SK-N-SH (cell line): ENCODE data around the gene ARMH3. TPM values are rescaled to one million over a fixed set of nuclear protein-coding genes. Genes with fewer than 3 reads are reported as not detected.

Experiments used
- CTCF ChIA-PET: fragments of 300-600, 350-600 bp; formaldehyde crosslinking; extraction: SDS; loops from one replicate; lab custom pipeline; 2021; lab: Yijun Ruan, JAX
- POLR2A ChIA-PET: fragments of 350-600 bp; sonication (Branson Sonifier 250); formaldehyde crosslinking; extraction: SDS; loops from one replicate; lab custom pipeline; 2020; ENCODE audit warnings: antibody characterized with exemption, inconsistent platforms; lab: Yijun Ruan, JAX
- DNase-seq: peaks from one replicate; pipeline ENCODE4 v3.0.0; 2012
- H2AFZ ChIP-seq: fragments of 200-600 bp; sonication (generic); 2 replicates; pipeline ENCODE4 v1.8.1; 2016; ENCODE audit warnings: antibody characterized with exemption, mild to moderate bottlenecking, low read depth
- H3F3A ChIP-seq: fragments of 200-600 bp; sonication (generic); replicated peaks from 2 replicates; pipeline ENCODE3; 2016; ENCODE audit warnings: antibody characterized with exemption, mild to moderate bottlenecking; ENCODE audit not compliant: insufficient read depth
- H3K27ac ChIP-seq, 2 experiments: fragments of 200-500 bp in 1 of 2; fragments of 200-600 bp in 1 of 2; sonication (Bioruptor generic) in 1 of 2; sonication (generic), shearing (Covaris generic) in 1 of 2; 2 replicates each; pipeline versions ENCODE4 v1.5.1 to v1.6.1; 2014 to 2016; ENCODE audit warnings: low read depth in 2 of 2, inconsistent platforms in 1 of 2, low read length in 1 of 2, mild to moderate bottlenecking in 1 of 2, mixed read lengths in 1 of 2
- H3K27me3 ChIP-seq: fragments of 200-600 bp; sonication (generic), shearing (Covaris generic); 2 replicates; pipeline ENCODE4 v1.6.1; 2016; ENCODE audit warnings: mixed run types; ENCODE audit not compliant: insufficient read depth
- H3K36me3 ChIP-seq, 2 experiments: fragments of 200-500 bp in 1 of 2; fragments of 200-600 bp in 1 of 2; sonication (Bioruptor generic) in 1 of 2; sonication (generic) in 1 of 2; replicated peaks in 1 of 2; 2 replicates each; pipeline versions ENCODE3 to v1.5.1; 2014 to 2016; ENCODE audit warnings: low read length in 1 of 2, mild to moderate bottlenecking in 1 of 2; ENCODE audit not compliant: insufficient read depth in 2 of 2, control insufficient read depth in 1 of 2
- H3K4me1 ChIP-seq, 2 experiments: fragments of 200-500 bp in 1 of 2; fragments of 200-600 bp in 1 of 2; sonication (Bioruptor generic) in 1 of 2; sonication (generic), shearing (Covaris generic) in 1 of 2; 2 replicates each; pipeline versions ENCODE4 v1.5.1 to v1.6.1; 2014 to 2016; ENCODE audit warnings: low read depth in 1 of 2, low read length in 1 of 2, mixed run types in 1 of 2; ENCODE audit not compliant: insufficient read depth in 2 of 2, control insufficient read depth in 1 of 2
- H3K4me2 ChIP-seq: fragments of 200-600 bp; sonication (generic), shearing (Covaris generic); 2 replicates; pipeline ENCODE4 v1.6.1; 2017; ENCODE audit warnings: mixed run types
- H3K4me3 ChIP-seq, 2 experiments: fragments of 200-500 bp in 1 of 2; fragments of 200-600 bp in 1 of 2; sonication (Bioruptor generic) in 1 of 2; sonication (generic), shearing (Covaris generic) in 1 of 2; 2 replicates each; pipeline versions ENCODE4 v1.5.1 to v1.8.1; 2014 to 2016; ENCODE audit warnings: low read depth in 2 of 2, inconsistent platforms in 1 of 2, low read length in 1 of 2, mild to moderate bottlenecking in 1 of 2, mixed read lengths in 1 of 2, moderate library complexity in 1 of 2
- H3K79me2 ChIP-seq: fragments of 200-600 bp; sonication (generic); 2 replicates; pipeline ENCODE4 v1.8.1; 2017; ENCODE audit warnings: mild to moderate bottlenecking; ENCODE audit not compliant: insufficient read depth
- H3K9ac ChIP-seq: fragments of 200-600 bp; sonication (generic); 2 replicates; pipeline ENCODE4 v1.6.1; 2017; ENCODE audit warnings: mixed run types
- H3K9me2 ChIP-seq: fragments of 200-600 bp; sonication (generic); 2 replicates; pipeline ENCODE4 v1.6.1; 2017; ENCODE audit warnings: mixed run types
- H3K9me3 ChIP-seq: fragments of 200-600 bp; sonication (generic); 2 replicates; pipeline ENCODE4 v1.6.1; 2017; ENCODE audit warnings: mixed run types, mild to moderate bottlenecking, moderate library complexity
- H4K20me1 ChIP-seq: fragments of 200-600 bp; sonication (generic); 2 replicates; pipeline ENCODE4 v1.6.1; 2017; ENCODE audit warnings: mild to moderate bottlenecking, mixed run types; ENCODE audit not compliant: insufficient read depth
- CHD2 ChIP-seq: fragments of 150-350 bp; IDR thresholded peaks from 2 replicates; pipeline ENCODE4 v1.6.1; 2018; ENCODE audit warnings: low read length; ENCODE audit not compliant: partially characterized antibody
- CTCF ChIP-seq: fragments of 200-600 bp; sonication (generic); IDR thresholded peaks from 2 replicates; pipeline ENCODE4 v1.6.1; 2017; ENCODE audit warnings: antibody characterized with exemption, mild to moderate bottlenecking, moderate library complexity
- ELF1 ChIP-seq: IDR thresholded peaks from 2 replicates; pipeline ENCODE4 v1.4.0; 2012
- FOXJ3 ChIP-seq: sonication (generic); formaldehyde crosslinking; IDR thresholded peaks from 2 replicates; pipeline ENCODE4 v1.5.1; 2020; ENCODE audit warnings: mild to moderate bottlenecking, missing genetic modification reagents
- GATA2 ChIP-seq: sonication (generic); formaldehyde crosslinking; IDR thresholded peaks from 2 replicates; pipeline ENCODE4 v1.5.0; 2020; ENCODE audit warnings: mild to moderate bottlenecking, missing genetic modification reagents
- JUND ChIP-seq: IDR thresholded peaks from 2 replicates; pipeline ENCODE4 v1.4.0; 2012
- NFIC ChIP-seq: IDR thresholded peaks from 2 replicates; pipeline ENCODE4 v1.4.0; 2012; ENCODE audit warnings: borderline replicate concordance
- REST ChIP-seq: IDR thresholded peaks from 2 replicates; pipeline ENCODE4 v1.6.1; 2012; ENCODE audit warnings: mild to moderate bottlenecking, low read depth, low read length, moderate library complexity
- RXRA ChIP-seq: IDR thresholded peaks from 2 replicates; pipeline ENCODE4 v1.4.0; 2012; ENCODE audit warnings: low read depth, mild to moderate bottlenecking, borderline replicate concordance
- SIN3A ChIP-seq: IDR thresholded peaks from 2 replicates; pipeline ENCODE4 v1.6.1; 2012; ENCODE audit warnings: low read depth, mild to moderate bottlenecking, low read length, moderate library complexity, borderline replicate concordance
- SMC3 ChIP-seq: IDR thresholded peaks from 2 replicates; pipeline ENCODE4 v1.6.1; 2012; ENCODE audit warnings: low read depth, low read length, improper control_type of control experiment
- TAF1 ChIP-seq: IDR thresholded peaks from 2 replicates; pipeline ENCODE4 v1.6.1; 2012; ENCODE audit warnings: low read depth, mild to moderate bottlenecking, low read length, moderate library complexity, borderline replicate concordance
- TEAD4 ChIP-seq: IDR thresholded peaks from 2 replicates; pipeline ENCODE4 v1.4.0; 2012; ENCODE audit warnings: mild to moderate bottlenecking, borderline replicate concordance; ENCODE audit not compliant: insufficient read depth
- WGBS: methylation state at CpG from one replicate; pipeline ENCODE4 v1.1.6; 2017; ENCODE audit warnings: low lambda C conversion rate; 5-methylcytosine and 5-hydroxymethylcytosine counted together
- polyA plus RNA-seq, 3 experiments: library from polyadenylated mRNA; depleted of rRNA; stranded (reverse); fragments of >200 nt; gene quantifications; 2 replicates each; pipeline ENCODE4 v1.2.3, GENCODE V29; 2012
- TF ChIP-seq, protein P1 (sequence below): IDR thresholded peaks from 2 replicates; pipeline ENCODE4 v1.4.0; 2012; ENCODE audit warnings: low read depth
- TF ChIP-seq, protein P2 (sequence below): IDR thresholded peaks from 2 replicates; pipeline ENCODE4; 2012
- TF ChIP-seq, protein P3 (sequence below): IDR thresholded peaks from 2 replicates; pipeline ENCODE4 v1.4.0; 2012; ENCODE audit warnings: low read depth, borderline replicate concordance
- TF ChIP-seq, protein P4 (sequence below): IDR thresholded peaks from 2 replicates; pipeline ENCODE4 v1.4.0; 2012; ENCODE audit warnings: low read depth, borderline replicate concordance

The ARMH3 gene
- polyA plus RNA-seq, 1 of the 3 experiments (the other 2 are of a cell fraction), result 12.1 TPM

GRCh38 chr10:101848408-101848807 is 207.6 kb downstream of the ARMH3 start:
- H3K4me2 ChIP-seq, result no peak overlapping the region
- 84% methylated on average over 4 of the region's 4 CpGs for WGBS
- no peaks in the 10 kb centered on the region for H3K27me3 ChIP-seq
- CTCF ChIA-PET, result interaction anchor here (1.3 to 18.9 kb wide), 6 partner anchors 5 to 634 kb away, joined by 4 to 169 read pairs (median 14); partner anchors contain the start of gene KCNIP2
- no peaks in the 10 kb centered on the region for H3K9me2 ChIP-seq
- no peak overlapping the region; a peak in 1 of 4 replicates for H3K27ac ChIP-seq
- H2AFZ ChIP-seq, result no peak overlapping the region
- no peak for DNase-seq
- H3K4me3 ChIP-seq, result no peak overlapping the region
- no peaks in the 10 kb centered on the region for H3K9me3 ChIP-seq
- peaks cover 3% of the 10 kb centered on the region for H3F3A ChIP-seq
- H3K79me2 ChIP-seq, result no peaks in the 10 kb centered on the region
- H3K9ac ChIP-seq, result no peak overlapping the region
- H4K20me1 ChIP-seq, result no peaks in the 10 kb centered on the region
- H3K4me1 ChIP-seq, result peaks cover 0 to 17% of the 10 kb centered on the region in 2 experiments; a peak in 1 of 4 replicates
- H3K36me3 ChIP-seq, result peaks cover 0 to 4% of the 10 kb centered on the region in 2 experiments
- POLR2A ChIA-PET, result no interaction called here
- TF ChIP-seq TEAD4, result no peak
- TF ChIP-seq GATA2 (CRISPR knock-in tag), result no peak
- TF ChIP-seq TAF1, result no peak
- TF ChIP-seq, protein P1, sequence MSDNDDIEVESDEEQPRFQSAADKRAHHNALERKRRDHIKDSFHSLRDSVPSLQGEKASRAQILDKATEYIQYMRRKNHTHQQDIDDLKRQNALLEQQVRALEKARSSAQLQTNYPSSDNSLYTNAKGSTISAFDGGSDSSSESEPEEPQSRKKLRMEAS, result no peak
- no peak for TF ChIP-seq NFIC
- no peak for TF ChIP-seq FOXJ3 (CRISPR knock-in tag)
- no peak for TF ChIP-seq REST
- TF ChIP-seq, protein P2, sequence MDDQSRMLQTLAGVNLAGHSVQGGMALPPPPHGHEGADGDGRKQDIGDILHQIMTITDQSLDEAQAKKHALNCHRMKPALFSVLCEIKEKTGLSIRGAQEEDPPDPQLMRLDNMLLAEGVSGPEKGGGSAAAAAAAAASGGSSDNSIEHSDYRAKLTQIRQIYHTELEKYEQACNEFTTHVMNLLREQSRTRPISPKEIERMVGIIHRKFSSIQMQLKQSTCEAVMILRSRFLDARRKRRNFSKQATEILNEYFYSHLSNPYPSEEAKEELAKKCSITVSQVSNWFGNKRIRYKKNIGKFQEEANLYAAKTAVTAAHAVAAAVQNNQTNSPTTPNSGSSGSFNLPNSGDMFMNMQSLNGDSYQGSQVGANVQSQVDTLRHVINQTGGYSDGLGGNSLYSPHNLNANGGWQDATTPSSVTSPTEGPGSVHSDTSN, result no peak
- TF ChIP-seq SIN3A, result no peak
- no peak for TF ChIP-seq SMC3
- no peak for TF ChIP-seq ELF1
- TF ChIP-seq JUND, result no peak
- TF ChIP-seq, all 33 proteins: peak for 0

DNA sequence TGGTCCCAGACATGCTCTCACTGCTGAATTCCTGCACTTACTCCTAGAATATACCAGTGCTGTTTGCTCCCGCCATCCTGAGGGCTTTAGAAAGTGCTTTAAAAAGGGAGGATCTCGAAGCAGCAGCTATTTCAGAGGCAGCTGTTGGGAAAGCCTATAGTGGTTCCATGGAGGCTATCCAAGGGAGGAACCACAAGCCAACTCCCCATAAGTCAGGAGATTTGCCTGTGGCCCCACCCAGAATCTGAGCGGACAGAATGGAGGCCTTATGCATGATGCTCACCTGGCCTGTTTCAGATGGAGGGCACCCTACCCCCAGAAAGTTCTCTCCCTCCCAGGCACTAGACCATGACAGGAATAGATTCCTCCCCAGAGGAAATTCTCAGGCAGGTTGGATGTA is 210.1 kb downstream of the ARMH3 start:
- CTCF ChIA-PET, result interaction anchor here (0.6 to 13.4 kb wide), 7 partner anchors 10 to 243 kb away, joined by 3 to 301 read pairs (median 6); partner anchors contain the start of gene OGA
- POLR2A ChIA-PET, result interaction anchor here (0.6 kb wide), 1 partner anchor 342 kb away, joined by 4 read pairs; no protein-coding TSS in a partner anchor
- TF ChIP-seq GATA2 (CRISPR knock-in tag), result no peak
- TF ChIP-seq, protein P3, sequence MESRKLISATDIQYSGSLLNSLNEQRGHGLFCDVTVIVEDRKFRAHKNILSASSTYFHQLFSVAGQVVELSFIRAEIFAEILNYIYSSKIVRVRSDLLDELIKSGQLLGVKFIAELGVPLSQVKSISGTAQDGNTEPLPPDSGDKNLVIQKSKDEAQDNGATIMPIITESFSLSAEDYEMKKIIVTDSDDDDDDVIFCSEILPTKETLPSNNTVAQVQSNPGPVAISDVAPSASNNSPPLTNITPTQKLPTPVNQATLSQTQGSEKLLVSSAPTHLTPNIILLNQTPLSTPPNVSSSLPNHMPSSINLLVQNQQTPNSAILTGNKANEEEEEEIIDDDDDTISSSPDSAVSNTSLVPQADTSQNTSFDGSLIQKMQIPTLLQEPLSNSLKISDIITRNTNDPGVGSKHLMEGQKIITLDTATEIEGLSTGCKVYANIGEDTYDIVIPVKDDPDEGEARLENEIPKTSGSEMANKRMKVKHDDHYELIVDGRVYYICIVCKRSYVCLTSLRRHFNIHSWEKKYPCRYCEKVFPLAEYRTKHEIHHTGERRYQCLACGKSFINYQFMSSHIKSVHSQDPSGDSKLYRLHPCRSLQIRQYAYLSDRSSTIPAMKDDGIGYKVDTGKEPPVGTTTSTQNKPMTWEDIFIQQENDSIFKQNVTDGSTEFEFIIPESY, result no peak
- TF ChIP-seq, protein P4, sequence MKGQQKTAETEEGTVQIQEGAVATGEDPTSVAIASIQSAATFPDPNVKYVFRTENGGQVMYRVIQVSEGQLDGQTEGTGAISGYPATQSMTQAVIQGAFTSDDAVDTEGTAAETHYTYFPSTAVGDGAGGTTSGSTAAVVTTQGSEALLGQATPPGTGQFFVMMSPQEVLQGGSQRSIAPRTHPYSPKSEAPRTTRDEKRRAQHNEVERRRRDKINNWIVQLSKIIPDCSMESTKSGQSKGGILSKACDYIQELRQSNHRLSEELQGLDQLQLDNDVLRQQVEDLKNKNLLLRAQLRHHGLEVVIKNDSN, result no peak
- TF ChIP-seq CTCF, result no peak
- no peak for TF ChIP-seq CHD2
- TF ChIP-seq RXRA, result no peak
- TF ChIP-seq, protein P1, result no peak
- TF ChIP-seq JUND, result no peak

More for the DNA sequence above, 210.1 kb downstream of the ARMH3 start:
- peaks cover 7% of the 10 kb centered on the region for H3F3A ChIP-seq
- H3K9me3 ChIP-seq, result no peaks in the 10 kb centered on the region
- H3K27me3 ChIP-seq, result no peaks in the 10 kb centered on the region
- no peak overlapping the region for H2AFZ ChIP-seq
- 96% methylated on average over 3 of the region's 3 CpGs for WGBS
- no peak overlapping the region for H3K9ac ChIP-seq
- no peak overlapping the region for H3K4me2 ChIP-seq
- no peak for DNase-seq
- H3K9me2 ChIP-seq, result no peaks in the 10 kb centered on the region
- H3K4me1 ChIP-seq, result peaks cover 0 to 28% of the 10 kb centered on the region in 2 experiments; a peak in 1 of 4 replicates
- no peak overlapping the region for H3K4me3 ChIP-seq
- H4K20me1 ChIP-seq, result no peaks in the 10 kb centered on the region
- peaks cover 0 to 4% of the 10 kb centered on the region in 2 experiments for H3K36me3 ChIP-seq
- no peak overlapping the region for H3K27ac ChIP-seq
- peaks cover 5% of the 10 kb centered on the region; the same call in 1 of the 2 replicates for H3K79me2 ChIP-seq
